Right lung (tissue), 10 donors: ENCODE data around the gene FOXA2. TPM values are rescaled to one million over a fixed set of nuclear protein-coding genes. Genes with fewer than 3 reads are reported as not detected.
"Not testable (repeated sequence)": the region's sequence is repeated elsewhere in the genome, so short reads cannot be mapped to it uniquely, and the experiment has no call there.

ENCODE experiments used
- DNase-seq, 2 donors: peaks; one replicate each; pipeline ENCODE4 v3.0.0-alpha.2; 2013
- long read RNA-seq, 8 donors: transcript quantifications; one replicate each; lab custom pipeline, GENCODE V29; 2026
- polyA plus RNA-seq, 5 donors: library from polyadenylated mRNA; unstranded; fragments of 120-200 nt; gene quantifications; one replicate each; pipeline versions ENCODE4 v1.2.1 to v1.2.3, GENCODE V29; 2013; ENCODE audit warnings: inconsistent platforms in 1 of 5, low replicate concordance in 1 of 5; ENCODE audit not compliant: insufficient read length in 5 of 5, insufficient read depth in 1 of 5

Gene FOXA2
- 10 to 100 TPM; 23.6 to 44.2 (median 33.5) TPM for polyA plus RNA-seq
- long read RNA-seq, donor 1, transcript FOXA2-202 (2 exons, 2,422 nt), result major isoform, 34 of 36 reads
- long read RNA-seq, donor 1, partial matches to known transcripts, result 0 of 36 reads
- long read RNA-seq, donor 1, other reads (novel, unspliced or antisense), result 0 of 36 reads
- long read RNA-seq, donor 2, transcript FOXA2-202 (2 exons, 2,422 nt), result major isoform, 26 of 26 reads
- long read RNA-seq, donor 2, partial matches to known transcripts, result 0 of 26 reads
- long read RNA-seq, donor 2, other reads (novel, unspliced or antisense), result 0 of 26 reads
- long read RNA-seq, donor 3, transcript FOXA2-202 (2 exons, 2,422 nt), result major isoform, 19 of 19 reads
- long read RNA-seq, donor 3, partial matches to known transcripts, result 0 of 19 reads
- long read RNA-seq, donor 3, other reads (novel, unspliced or antisense), result 0 of 19 reads
- long read RNA-seq, donor 4, transcript FOXA2-202 (2 exons, 2,422 nt), result major isoform, 16 of 16 reads
- long read RNA-seq, donor 4, partial matches to known transcripts, result 0 of 16 reads
- long read RNA-seq, donor 4, other reads (novel, unspliced or antisense), result 0 of 16 reads
- long read RNA-seq, donor 5, transcript FOXA2-202 (2 exons, 2,422 nt), result major isoform, 33 of 33 reads
- long read RNA-seq, donor 5, partial matches to known transcripts, result 0 of 33 reads
- long read RNA-seq, donor 5, other reads (novel, unspliced or antisense), result 0 of 33 reads
- long read RNA-seq, donor 6, transcript FOXA2-202 (2 exons, 2,422 nt), result major isoform, 45 of 46 reads
- long read RNA-seq, donor 6, partial matches to known transcripts, result 0 of 46 reads
- long read RNA-seq, donor 6, other reads (novel, unspliced or antisense), result 0 of 46 reads
- long read RNA-seq, donor 7, transcript FOXA2-202 (2 exons, 2,422 nt), result major isoform, 56 of 56 reads
- long read RNA-seq, donor 7, partial matches to known transcripts, result 0 of 56 reads
- long read RNA-seq, donor 7, other reads (novel, unspliced or antisense), result 0 of 56 reads
- long read RNA-seq, donor 8, transcript FOXA2-202 (2 exons, 2,422 nt), result major isoform, 5 of 5 reads
- long read RNA-seq, donor 8, partial matches to known transcripts, result 0 of 5 reads
- long read RNA-seq, donor 8, other reads (novel, unspliced or antisense), result 0 of 5 reads

DNA sequence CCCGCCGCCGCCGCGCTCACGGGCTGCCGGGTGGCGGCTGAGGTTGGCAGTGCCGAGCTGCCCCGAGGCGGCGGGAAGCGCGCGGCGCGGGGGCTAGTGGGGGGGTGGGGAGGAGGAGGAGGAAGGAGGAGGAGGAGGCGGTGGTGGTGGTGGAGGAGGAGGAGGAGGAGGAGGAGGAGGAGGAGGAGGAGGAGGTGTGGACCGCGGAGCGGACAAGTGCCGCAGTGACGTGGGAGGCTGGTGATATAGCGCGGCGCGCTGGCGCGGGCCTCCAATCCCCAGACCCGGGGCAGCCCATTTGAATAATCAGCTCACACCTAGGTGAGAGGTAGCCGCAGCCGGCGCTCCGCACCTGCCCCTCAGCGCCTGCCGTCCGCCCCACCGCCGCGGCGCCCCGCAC, at the start of gene FOXA2:
TSS of gene FOXA2 (minus strand) at position 51 of the 400 bp plus-strand sequence. CDS start 294 bp downstream, outside the sequence.
- peak in 1 of 2 donors; percentile 72 for DNase-seq

DNA sequence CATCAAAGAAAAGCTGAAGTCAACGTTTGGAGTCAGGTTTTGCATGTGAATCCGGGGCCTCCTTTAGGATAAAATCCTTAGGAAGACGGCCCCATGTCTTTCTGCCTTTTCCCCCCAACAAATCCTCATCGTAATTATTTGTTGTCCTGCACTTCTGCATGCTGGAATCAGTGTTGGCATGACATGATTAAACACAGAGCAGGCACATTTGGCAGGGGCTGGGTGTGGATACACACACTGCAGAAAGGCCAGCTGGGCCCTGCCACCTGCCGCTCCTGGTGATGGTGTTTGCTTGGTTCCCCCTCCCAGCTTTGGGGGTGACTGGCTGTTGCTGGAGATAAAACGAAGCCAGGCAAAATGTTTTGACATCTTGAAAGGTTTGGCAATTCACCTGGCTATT, 46.3 kb upstream of the FOXA2 start:
- DNase-seq, result no peak

DNA sequence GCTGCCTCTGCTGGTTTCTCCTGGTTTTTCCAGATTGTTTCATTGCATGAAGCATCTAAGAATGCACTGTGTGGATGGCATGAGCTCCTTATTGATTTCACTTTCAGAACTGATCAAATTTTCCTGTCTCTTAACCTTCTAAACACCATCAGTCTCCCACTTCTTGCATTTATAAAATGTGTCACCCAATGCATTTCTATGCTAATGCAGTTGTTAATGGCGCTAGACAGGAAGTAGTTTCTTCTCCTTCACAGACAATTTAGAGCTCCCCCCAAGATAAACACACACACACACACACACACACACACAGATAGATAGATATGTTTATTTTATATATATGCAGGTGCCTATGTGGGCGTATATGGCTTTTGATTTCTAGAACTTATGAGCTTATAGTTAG, 45.6 kb upstream of the FOXA2 start:
- no peak for DNase-seq

DNA sequence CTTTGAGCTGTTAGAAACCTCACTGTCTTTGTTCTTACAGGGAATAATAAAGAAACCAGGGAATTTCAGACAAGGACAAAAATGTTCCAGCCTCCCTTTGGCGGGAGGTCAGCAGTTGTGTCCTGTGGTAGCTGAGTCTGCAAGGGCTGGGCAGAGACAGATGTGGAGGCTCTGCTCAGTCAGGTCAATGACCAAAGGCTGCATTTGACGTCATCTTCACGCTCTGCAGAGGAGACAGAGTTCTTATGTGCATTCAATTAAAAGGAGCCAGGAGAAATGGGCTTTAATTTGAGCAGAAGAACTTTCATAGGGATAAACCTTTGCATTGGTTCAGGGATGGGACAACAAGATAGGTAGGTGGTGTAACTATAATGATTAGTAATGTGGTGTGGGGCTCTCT, 45.1 kb upstream of the FOXA2 start:
- DNase-seq, result no peak

DNA sequence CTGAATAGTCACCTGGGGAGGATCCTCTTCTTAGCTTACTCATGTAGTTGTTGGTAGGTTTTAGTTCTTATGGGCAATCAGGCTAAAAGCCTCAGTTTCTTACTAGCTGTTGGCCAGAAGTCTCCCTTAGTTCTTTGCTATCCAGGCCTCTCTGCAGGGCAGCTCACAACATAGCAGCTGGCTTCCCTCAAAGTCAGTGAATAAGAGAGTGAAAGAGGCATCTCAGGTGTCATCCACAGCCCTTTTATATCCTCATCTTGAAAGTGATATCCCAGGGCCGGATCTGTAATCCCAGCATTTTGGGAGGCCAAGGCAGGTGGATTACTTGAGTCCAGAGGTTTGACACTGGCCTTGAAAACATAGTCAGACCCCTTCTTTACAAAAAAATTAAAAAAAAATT, 42.1 kb upstream of the FOXA2 start:
- DNase-seq, result no peak

DNA sequence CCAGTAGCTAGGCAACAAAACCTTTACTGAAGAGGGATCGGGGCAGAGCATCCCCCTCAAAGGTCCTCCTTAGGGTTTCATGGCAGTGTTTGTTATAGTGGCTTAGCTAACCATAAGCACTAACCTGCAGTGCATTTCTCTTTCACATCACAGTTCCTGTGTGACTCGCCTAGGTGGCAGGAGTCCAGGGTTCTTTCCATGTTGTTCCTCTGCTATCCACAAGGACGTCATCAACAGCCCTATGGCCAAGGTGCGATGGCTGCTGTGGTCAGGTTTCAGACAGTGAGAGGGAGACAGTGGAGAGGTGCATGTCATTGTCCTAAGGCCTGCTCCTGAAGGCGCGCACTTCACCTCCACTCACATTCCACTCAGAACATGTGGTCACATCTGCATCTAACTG, 38.8 kb upstream of the FOXA2 start:
- no peak for DNase-seq

DNA sequence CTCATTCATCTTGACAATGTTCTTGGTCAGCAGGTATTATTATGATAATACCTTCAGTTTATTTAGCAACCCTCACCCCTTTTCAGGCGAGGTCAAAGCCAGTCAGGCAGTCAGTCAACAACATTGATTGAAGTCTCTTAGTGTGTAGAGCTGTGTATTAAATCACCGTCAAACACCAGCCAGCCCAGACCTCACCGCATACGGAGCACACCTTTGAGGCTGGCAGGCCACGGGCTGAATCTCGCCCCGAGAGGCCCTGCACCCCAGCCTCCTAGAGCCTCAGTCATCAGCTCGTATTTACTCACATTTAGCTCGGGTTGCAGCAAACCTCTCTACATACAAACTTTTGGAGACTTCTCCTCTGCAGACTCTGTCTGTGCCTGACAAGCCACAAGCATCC, 36.0 kb upstream of the FOXA2 start:
- no peak for DNase-seq

DNA sequence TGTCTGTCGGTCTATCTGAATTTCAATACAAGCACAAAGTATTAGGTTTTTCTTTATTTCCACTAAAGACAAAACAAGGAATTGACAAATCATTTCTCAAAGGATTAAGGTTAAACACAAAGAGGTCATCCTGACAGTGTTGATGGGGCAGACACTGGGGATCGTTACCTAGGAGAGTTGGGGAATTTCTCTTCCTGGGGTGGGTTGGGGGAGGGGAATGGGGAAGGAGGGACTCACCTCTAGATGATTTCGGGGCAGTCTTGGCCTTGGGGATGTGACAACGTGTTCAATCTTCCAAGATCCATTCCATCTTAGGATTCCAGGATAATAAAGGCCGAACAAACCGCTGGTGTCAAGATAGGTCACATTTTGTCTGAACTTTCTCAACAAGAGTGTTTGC, 35.4 kb upstream of the FOXA2 start:
- DNase-seq, result no peak

DNA sequence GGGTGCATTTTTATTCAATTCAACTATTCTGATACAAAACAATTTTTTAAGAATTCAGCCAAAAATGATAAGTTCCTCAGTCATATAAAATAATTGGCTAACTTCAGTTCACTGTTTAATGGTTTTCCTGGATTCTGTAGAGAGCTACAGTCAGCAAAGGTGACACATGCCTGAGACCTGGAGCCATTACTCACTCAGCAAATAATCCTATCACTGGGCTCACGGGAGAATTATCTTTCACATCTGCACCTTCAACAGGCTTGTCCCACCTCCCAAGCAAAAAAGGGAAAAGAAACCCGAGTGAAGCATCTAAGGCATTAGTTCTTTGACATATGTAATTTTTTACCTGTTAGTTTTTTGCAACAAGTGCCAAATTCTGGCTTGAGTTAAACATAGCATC, 34.9 kb upstream of the FOXA2 start:
- DNase-seq, result no peak

DNA sequence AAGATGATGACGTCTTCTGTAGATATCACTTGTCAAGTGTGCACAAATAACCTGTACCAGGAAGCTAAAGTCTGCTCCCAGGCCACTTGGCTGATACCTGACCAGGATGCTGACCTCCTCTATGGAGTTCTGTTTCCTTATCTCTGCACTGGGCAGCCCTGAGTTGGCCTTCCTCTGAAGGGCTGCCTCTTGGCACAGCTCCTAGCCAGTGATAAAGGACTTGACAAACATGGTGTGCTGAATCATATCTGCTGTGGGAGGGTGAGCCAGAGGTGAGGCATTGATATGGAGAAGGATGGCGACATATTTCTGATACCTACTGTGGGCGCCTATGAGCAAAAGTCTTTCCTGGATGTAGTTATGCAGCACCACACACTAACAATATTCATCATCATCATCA, 32.8 kb upstream of the FOXA2 start:
- no peak for DNase-seq

DNA sequence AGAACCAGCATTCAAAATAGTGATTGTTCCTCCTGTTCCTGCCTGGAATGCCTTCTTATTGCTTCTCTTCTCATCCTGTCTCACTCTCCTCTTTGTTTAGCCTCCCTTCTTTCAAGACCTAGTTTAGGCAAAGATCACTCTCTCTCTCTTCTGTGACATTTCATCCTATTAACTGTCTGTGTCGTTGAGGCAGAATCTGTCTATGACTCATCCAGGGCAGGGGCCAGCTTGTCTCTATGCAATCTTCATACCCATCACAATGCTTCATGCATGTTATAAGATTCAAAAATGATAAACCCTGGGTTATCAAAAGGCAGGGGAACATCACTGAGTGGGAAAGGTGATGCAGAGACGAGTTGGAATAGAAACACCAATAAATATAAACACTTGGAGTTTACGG, 32.2 kb upstream of the FOXA2 start:
- no peak for DNase-seq

DNA sequence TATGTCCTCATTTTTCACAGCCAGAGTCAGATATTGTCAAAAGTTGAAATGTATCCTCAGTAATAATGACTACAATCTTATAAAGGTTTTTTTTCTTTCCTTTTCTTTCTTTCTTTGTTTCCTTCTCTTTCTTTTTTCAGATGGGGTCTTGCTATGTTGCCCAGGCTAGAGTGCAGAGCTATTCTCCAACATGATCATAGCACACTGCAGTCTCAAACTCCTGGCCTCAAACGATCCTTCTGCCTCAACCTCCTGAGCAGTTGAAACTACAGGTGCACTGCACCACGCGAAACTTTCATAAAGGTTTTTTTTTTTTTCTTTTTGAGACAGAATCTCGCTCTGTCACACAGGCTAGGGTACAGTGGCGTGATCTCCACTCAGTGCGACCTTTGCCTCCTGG, 31.1 kb upstream of the FOXA2 start:
- no peak for DNase-seq

DNA sequence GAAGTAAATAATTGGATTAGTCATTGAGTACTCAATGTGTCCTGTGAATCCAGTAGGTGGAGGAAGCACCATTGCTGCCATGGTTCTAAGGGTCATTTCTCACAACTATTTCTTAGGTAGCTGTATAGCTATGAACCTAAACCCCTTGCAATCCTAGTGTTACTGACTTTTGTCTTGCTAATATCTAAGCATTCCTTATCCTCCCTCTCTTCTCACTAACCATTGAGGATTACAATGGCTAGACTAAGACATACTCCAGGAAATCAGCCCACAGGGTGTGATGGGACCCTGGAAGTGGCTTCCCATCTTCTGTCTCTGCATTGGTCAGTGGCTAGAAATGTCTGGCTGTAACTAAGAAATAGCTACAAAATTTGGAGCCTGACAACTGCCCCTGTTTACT, 27.3 kb upstream of the FOXA2 start:
- no peak for DNase-seq

DNA sequence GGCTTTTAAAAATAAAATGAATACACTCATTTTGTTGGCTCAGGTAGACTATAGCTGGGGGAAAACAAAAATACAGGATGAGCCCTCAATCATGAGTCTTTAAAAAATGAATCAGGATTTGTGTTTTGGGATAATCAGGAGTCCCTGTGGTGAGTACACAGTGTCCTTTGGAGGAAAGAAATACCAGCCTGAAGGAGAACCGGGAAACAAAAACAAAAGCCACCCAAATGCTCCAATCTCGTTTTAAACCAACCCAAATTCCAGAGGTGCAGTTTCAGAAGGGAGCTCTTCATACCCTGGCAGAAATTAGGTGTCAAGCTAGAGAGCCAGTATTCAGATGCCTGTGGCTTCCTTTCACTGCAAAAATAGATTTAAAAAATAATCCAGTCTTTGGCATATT, 23.3 kb upstream of the FOXA2 start:
- no peak for DNase-seq

DNA sequence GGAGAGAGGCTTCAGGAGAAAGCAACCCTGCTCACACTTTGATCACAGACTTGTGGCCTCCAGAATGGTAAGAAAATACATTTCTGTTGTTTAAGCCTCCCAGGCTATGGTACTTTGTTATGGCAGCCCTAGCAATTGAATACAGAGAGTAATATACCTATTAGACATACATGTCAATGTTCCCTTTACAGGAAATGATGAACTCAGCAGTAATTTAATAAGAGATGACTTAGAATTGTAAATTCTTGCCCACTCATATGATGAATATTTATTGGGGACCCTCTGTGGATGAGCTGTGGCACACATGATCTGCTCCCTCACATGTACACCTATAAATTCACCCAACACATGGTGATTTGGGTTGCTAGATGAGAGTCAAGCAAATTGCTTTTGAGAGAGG, 20.4 kb upstream of the FOXA2 start:
- no peak for DNase-seq

DNA sequence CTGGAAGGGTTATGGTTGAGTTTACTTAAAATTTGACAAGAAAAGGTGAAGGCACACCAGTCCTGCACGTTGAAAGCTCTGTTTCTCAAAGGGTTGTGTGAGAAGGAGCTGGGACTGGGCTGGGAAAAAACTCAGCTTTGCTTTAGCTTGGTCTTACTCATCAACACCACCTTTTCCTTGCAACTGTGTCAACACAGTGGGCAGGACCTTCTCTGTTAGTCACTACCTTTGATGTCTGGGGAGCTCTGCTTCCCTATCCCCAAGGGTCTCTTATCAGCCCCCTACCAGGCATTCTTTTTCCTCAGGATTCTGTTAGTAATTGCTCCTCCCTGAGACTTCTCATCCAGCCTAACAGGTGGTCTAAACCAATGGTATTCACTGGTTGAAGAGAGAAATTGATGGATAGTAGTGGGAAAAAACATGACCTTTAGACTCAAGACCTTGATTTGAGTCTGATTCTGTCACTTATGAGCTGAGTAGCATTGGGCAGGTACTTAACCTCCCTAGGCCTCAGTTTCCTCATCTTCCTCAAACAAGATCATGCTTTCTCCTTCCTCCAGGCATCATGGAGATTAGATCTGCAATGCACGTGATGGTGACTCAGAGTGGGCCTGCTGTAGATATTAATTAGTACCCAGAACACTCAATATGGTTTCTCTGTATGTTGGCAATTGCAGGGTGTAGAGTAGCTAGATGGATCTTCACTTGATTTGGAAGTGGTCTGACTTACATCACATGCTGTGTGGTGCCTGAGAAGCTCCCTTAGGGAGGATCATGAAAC, 17.2 kb upstream of the FOXA2 start:
- DNase-seq, result no peak

DNA sequence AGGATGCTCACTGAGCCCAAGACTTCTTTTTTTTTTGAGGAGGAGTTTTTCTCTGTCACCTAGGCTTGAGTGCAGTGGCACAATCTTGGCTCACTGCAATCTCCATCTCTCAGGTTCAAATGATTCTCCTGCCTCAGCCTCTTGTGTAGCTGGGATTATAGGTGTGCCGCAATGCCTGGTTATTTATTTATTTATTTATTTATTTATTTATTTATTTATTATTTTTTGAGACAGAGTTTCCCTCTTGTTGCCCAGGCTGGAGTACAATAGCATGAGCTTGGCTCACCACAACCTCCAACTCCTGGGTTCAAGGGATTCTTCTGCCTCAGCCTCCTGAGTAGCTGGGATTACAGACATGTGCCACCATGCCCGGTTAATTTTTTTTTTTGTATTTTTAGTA, 14.9 kb upstream of the FOXA2 start:
- not testable (repeated sequence) for DNase-seq

DNA sequence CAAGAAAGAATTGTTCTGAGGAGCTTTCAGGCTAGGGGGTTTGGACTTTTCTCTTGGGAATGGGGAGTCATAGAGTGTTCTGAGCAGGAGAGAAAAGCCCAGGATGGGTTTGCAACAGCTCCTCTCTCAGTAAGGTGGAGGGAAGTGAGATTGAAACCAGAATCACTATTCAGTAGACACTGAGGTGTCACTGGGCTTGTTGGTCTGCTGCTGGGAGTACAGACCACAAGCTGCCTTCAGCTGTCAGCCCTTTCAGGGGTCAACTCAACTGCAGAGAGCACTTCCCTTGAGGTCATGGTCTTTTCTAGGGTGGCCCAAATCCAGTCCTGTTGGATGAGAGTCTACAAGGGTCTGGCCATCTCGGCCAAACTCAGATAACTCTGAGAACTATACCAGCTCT, 12.9 kb upstream of the FOXA2 start:
- DNase-seq, result no peak

DNA sequence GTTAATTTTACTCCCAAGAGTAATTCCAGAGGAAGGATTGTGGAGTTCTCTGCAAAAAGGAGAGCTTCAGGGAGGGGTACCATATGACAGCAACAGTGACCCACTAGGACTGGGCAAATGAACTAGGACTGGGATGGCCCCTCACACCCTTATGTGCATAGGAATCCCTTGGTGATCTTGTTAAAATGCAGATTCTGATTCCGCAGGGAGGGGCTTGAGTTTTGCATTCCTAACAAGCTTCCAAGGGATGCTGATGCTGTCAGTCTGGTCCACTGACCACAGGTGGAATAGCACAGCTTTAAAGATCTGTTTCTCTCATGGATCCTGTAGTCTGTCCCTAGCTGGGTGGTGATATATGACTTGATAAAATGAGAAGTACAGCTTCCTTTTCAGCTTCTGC, 6.3 kb upstream of the FOXA2 start:
- no peak for DNase-seq

DNA sequence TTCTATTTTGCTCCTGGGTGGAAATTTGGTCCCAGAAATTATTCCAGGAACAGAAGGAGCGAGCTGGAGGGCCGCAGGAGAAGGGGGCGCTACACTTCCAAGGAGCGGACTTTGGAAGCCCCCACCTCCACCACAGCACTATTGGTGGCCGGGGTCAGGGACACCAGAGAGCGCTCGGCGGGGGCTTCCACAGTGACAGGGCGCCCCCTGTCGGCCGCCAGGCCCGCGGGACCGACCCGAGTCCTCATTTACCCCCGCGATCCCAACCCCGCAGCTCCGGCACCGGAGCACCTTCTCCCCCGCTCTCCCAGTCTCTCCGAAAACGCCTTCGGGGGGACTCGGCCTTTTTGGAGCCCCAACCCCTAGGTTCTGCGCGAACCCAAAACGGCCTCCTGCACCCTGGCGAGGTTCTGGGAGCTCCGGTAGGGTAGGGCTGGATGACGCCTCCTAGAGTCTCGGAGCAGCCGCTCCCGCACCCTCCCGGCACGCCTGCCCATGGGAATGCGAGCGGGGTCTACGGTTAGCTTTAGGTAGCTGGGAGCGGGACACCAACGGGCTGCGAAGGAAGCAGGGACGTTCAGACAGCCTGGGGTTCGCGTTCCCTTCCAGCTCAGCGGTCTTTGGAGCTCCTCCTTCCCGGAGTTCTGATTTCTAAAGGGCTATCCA, 2.4 kb upstream of the FOXA2 start:
- DNase-seq, result no peak
